ENCODE results near the gene WWC1. TPM values are rescaled to one million over a fixed set of nuclear protein-coding genes. Genes with fewer than 3 reads are reported as not detected.

Gene WWC1
- total RNA-seq, 2 experiments from 2014 or later, result 1.0 to 1.3 TPM

- DNase-seq (no peak), ATAC-seq (ENCODE audit: poor library complexity) (no peak)
- Mint-ChIP-seq H3K4me1 (ENCODE audit: low read depth) (no peaks in the 10 kb centered on the region), H3K27ac (no peak overlapping the region), H3K36me3 (ENCODE audit: low read depth) (no peaks in the 10 kb centered on the region), H3K9me3 (no peaks in the 10 kb centered on the region), H3K27me3 (no peaks in the 10 kb centered on the region), H3K4me3 (no peak overlapping the region)
- Histone ChIP-seq H3K36me3 (ENCODE audit: insufficient read depth, low read length) (no peaks in the 10 kb centered on the region), H3K9me3 (ENCODE audit: control insufficient read depth in 1 of 2, insufficient read depth in 1 of 2, low read length in 2 of 2) (no peaks in the 10 kb centered on the region), H3K27me3 (ENCODE audit: control insufficient read depth in 1 of 2, insufficient read depth in 2 of 2, low read length in 2 of 2) (no peaks in the 10 kb centered on the region), H3K27ac (ENCODE audit: low read depth in 1 of 2, low read length in 2 of 2) (no peak overlapping the region), H3K4me3 (ENCODE audit: low read length) (no peak overlapping the region), H3K4me1 (ENCODE audit: insufficient read depth, low read length) (no peaks in the 10 kb centered on the region)
- TF ChIP-seq CTCF (IDR thresholded peaks at IDR 0.05), result no peak
- intact Hi-C loops (cut with DNase I, micrococcal nuclease), result no loop called here
- CTCF ChIA-PET, result no interaction called here
- POLR2A ChIA-PET, result no interaction called here
Observed at GRCh38 chr5:168446983-168447619, 155.7 kb downstream of the WWC1 start.

GRCh38 chr5:168447808-168448207, 156.4 kb downstream of the WWC1 start:
- Histone ChIP-seq H3K9me3 (ENCODE audit: control insufficient read depth in 1 of 2, insufficient read depth in 1 of 2, low read length in 2 of 2) (no peaks in the 10 kb centered on the region), H3K27ac (ENCODE audit: low read depth in 1 of 2, low read length in 2 of 2) (no peak overlapping the region), H3K27me3 (ENCODE audit: control insufficient read depth in 1 of 2, insufficient read depth in 2 of 2, low read length in 2 of 2) (no peaks in the 10 kb centered on the region), H3K36me3 (ENCODE audit: insufficient read depth, low read length) (no peaks in the 10 kb centered on the region), H3K4me1 (ENCODE audit: insufficient read depth, low read length) (no peaks in the 10 kb centered on the region), H3K4me3 (ENCODE audit: low read length) (no peak overlapping the region)
- POLR2A ChIA-PET, result no interaction called here
- DNase-seq, result no peak
- no peak for TF ChIP-seq CTCF (IDR thresholded peaks at IDR 0.05)
- Mint-ChIP-seq H3K9me3 (no peaks in the 10 kb centered on the region), H3K27ac (no peak overlapping the region), H3K4me3 (no peak overlapping the region), H3K4me1 (ENCODE audit: low read depth) (no peaks in the 10 kb centered on the region), H3K36me3 (ENCODE audit: low read depth) (no peaks in the 10 kb centered on the region), H3K27me3 (no peaks in the 10 kb centered on the region)
- CTCF ChIA-PET, result no interaction called here
- ATAC-seq (ENCODE audit: poor library complexity), result no peak
- intact Hi-C loops (cut with DNase I, micrococcal nuclease), result no loop called here

GRCh38 chr5:168449166-168449565, 157.7 kb downstream of the WWC1 start:
- H3K27me3 Mint-ChIP-seq, result no peaks in the 10 kb centered on the region
- no peak for DNase-seq
- no peak overlapping the region for H3K27ac ChIP-seq (ENCODE audit: low read depth in 1 of 2, low read length in 2 of 2)
- no peak overlapping the region for H3K27ac Mint-ChIP-seq
- H3K4me3 Mint-ChIP-seq, result no peak overlapping the region
- H3K4me1 Mint-ChIP-seq (ENCODE audit: low read depth), result no peaks in the 10 kb centered on the region
- H3K4me3 ChIP-seq (ENCODE audit: low read length), result no peak overlapping the region
- no peak for ATAC-seq (ENCODE audit: poor library complexity)
- CTCF ChIA-PET, result no interaction called here
- H3K36me3 Mint-ChIP-seq (ENCODE audit: low read depth), result no peaks in the 10 kb centered on the region
- POLR2A ChIA-PET, result no interaction called here
- intact Hi-C loops (cut with DNase I, micrococcal nuclease), result no loop called here
- no peaks in the 10 kb centered on the region for H3K27me3 ChIP-seq (ENCODE audit: control insufficient read depth in 1 of 2, insufficient read depth in 2 of 2, low read length in 2 of 2)
- no peaks in the 10 kb centered on the region for H3K4me1 ChIP-seq (ENCODE audit: insufficient read depth, low read length)
- no peaks in the 10 kb centered on the region for H3K9me3 ChIP-seq (ENCODE audit: control insufficient read depth in 1 of 2, insufficient read depth in 1 of 2, low read length in 2 of 2)
- no peaks in the 10 kb centered on the region for H3K36me3 ChIP-seq (ENCODE audit: insufficient read depth, low read length)
- no peak for TF ChIP-seq CTCF (IDR thresholded peaks at IDR 0.05)
- no peaks in the 10 kb centered on the region for H3K9me3 Mint-ChIP-seq
